Measurements from ENCODE around the gene SIK2.

DNA sequence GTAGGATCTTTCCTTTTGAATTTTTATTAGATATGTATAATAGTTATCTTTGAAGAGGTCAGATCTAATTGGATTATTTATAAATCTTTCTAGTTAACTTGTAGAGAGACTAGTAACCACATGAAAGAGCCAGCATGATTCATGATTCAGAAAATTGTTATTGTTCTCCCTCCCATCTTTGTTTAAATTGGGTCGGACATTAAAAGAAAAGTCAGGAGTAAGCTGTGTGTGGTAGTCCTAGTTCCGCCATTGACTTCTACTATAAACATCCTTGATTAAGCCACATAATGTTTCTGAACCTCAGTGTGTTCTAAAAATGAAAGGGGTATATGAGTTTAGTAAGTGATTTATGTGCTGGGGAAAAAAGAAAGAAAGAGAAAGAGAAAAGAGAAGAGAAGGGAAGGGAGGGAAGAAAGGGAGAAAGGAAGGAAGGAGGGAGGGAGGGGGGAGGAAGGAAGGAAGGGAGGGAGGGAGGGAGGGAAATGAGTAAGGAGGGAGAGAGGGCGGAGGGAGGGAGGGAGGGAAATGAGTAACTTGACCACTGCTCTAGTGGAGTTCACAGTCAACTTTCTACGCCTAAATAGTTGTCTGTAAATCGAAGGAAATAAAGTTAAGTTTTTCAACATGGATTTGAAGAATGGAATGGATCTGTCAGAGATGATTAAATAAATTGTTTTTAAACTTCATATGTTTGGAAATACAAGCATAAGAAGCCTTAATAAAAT lies 32.9 kb downstream of the SIK2 start:
- TF ChIP-seq CTCF (IDR thresholded peaks at IDR 0.05) (no peak), EZH2phosphoT487 (IDR thresholded peaks at IDR 0.05) (no peak), EZH2 (IDR thresholded peaks at IDR 0.05) (no peak)
